T-helper 17 cell (primary cell): ENCODE measurements around the gene TRIM38. TPM values are rescaled to one million over a fixed set of nuclear protein-coding genes. Genes with fewer than 3 reads are reported as not detected.

ENCODE experiments used
- ATAC-seq: fragments of 150-1000 bp; cut with Tn5 transposase; 2 replicates; pipeline ENCODE4 v1.10.0; 2021; ENCODE audit warnings: mild to moderate bottlenecking, moderate library complexity
- DNase-seq, 3 donors: peaks; one replicate each; pipeline versions ENCODE4 v3.0.0 to v3.0.0-alpha.2; 2020 to 2021
- H3K9me3 ChIP-seq: one replicate; pipeline ENCODE4 v1.7.0; 2013; ENCODE audit warnings: low read length, mild to moderate bottlenecking; ENCODE audit not compliant: control insufficient read depth, poor library complexity, severe bottlenecking
- H3K27ac Mint-ChIP-seq: one replicate; pipeline ENCODE4 v1.8.0; 2022; ENCODE audit warnings: mild to moderate bottlenecking, moderate library complexity, mixed read lengths
- H3K27me3 Mint-ChIP-seq: one replicate; pipeline ENCODE4 v1.8.0; 2022; ENCODE audit warnings: mixed read lengths
- H3K36me3 Mint-ChIP-seq: one replicate; pipeline ENCODE4 v1.8.0; 2022; ENCODE audit warnings: low read depth, mixed read lengths
- H3K4me1 Mint-ChIP-seq: one replicate; pipeline ENCODE4 v1.8.0; 2022; ENCODE audit warnings: mild to moderate bottlenecking, mixed read lengths
- H3K4me3 Mint-ChIP-seq: one replicate; pipeline ENCODE4 v1.8.0; 2022; ENCODE audit warnings: mild to moderate bottlenecking, moderate library complexity, mixed read lengths
- total RNA-seq, 4 donors: library from RNA in 2 of 4; stranded (reverse) in 2 of 4; gene quantifications; one replicate each; pipeline ENCODE4 v1.2.3 and lab custom pipeline; 2022 to 2026

The TRIM38 gene
- total RNA-seq, 2 donors from 2014 or later = 17.5 to 19.9 TPM

DNA sequence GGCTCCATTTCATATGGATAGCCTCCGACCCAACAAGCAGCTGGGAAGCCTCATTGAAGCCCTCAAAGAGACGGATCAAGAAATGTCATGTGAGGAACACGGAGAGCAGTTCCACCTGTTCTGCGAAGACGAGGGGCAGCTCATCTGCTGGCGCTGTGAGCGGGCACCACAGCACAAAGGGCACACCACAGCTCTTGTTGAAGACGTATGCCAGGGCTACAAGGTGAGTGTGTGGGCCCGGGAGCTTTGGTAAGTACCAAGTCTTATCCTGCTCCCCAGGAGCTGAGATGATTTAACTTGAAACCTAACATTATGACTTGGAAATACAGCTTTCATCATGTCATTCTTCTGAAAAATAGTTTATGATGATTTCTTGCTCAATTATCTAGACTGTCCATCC is 4.1 kb downstream of the TRIM38 start:
- Mint-ChIP-seq H3K27me3 (no peaks in the 10 kb centered on the region), H3K36me3 (peaks cover 19% of the 10 kb centered on the region)
- DNase-seq = no peak

GRCh38 chr6:25968769-25969168 is 6.2 kb downstream of the TRIM38 start:
- DNase-seq = no peak
- Mint-ChIP-seq H3K27ac (no peak overlapping the region), H3K4me3 (peak overlapping the region; percentile 69), H3K4me1 (peaks cover 52% of the 10 kb centered on the region), H3K27me3 (no peaks in the 10 kb centered on the region), H3K36me3 (peaks cover 22% of the 10 kb centered on the region)
- no peak for ATAC-seq
- no peaks in the 10 kb centered on the region for H3K9me3 ChIP-seq

More for the DNA sequence above, 4.1 kb downstream of the TRIM38 start:
- ATAC-seq = no peak
- no peaks in the 10 kb centered on the region for H3K9me3 ChIP-seq
- Mint-ChIP-seq H3K4me1 (peaks cover 66% of the 10 kb centered on the region), H3K27ac (peak overlapping the region; percentile 86), H3K4me3 (peak overlapping the region; percentile 70)

DNA sequence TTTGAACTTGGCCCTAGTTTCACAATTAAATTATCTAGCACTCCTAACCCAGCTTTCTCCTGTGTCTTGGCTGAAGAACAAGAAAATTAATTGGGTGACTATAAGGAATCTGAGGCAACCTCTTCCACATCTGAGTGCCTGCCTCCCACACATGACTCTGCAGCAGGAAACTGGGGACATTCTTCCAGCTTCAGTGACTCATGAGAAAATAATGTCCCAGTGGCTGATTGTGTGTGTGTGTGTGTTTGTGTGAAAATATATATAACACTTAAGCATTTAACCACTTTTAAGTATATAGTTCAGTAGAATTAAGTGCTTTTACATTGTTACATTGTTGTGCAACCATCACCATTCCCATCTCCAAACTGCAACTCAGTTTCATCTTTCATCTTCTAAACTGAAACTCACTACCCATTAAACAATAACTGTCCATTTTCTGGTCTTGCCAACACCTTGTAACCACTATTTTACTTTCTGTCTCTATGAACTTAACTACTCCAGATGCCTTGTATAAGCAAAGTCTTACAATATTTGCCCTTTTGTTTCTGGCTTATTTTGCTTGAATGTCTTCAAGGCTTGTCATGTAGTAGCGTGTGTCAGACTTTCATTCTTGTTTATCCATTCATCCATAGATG is 8.7 kb downstream of the TRIM38 start:
- ATAC-seq = no peak

DNA sequence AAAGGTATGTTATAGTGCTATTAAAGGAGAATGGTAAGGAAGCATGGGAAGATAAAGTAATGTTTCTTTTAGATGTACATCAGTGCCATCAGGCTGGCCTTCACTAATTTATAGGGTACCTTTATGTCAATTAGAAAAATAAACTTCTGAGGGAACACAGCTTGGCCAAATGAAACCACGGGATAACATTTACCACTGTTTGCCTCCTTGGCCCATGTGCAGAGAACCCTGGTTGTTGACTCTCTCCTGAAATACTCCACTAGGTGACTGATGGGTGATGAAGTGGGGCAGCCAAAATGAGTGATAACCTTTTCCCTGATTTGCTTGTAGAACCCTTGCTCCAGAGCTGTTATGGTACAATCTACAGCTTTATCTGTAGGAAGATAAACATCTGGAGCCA is 9.5 kb downstream of the TRIM38 start:
- Mint-ChIP-seq H3K27ac (peak overlapping the region; percentile 78), H3K4me1 (peaks cover 32% of the 10 kb centered on the region), H3K36me3 (peaks cover 22% of the 10 kb centered on the region)

More for the DNA sequence above, 8.7 kb downstream of the TRIM38 start:
- Mint-ChIP-seq H3K4me1 (peaks cover 39% of the 10 kb centered on the region), H3K27ac (peak overlapping the region; percentile 78), H3K4me3 (peak overlapping the region; percentile 74), H3K36me3 (peaks cover 22% of the 10 kb centered on the region), H3K27me3 (no peaks in the 10 kb centered on the region)
- H3K9me3 ChIP-seq = no peaks in the 10 kb centered on the region
- no peak for DNase-seq

DNA sequence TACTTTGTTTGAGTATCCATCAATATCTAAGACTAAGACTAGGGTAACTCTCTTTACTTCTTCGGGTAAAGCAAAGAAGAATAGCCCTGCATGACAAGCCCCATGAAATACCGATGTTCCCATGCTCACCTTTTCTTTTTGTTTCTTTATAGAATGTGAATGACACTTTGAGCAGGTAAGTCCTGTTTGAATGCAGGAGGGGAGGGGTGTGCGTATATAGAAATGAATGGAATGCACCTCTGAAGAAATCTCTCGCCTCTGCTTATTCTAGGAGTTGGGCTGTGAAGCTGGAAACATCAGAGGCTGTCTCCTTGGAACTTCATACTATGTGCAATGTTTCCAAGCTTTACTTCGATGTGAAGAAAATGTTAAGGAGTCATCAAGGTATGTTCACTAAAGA is 10.3 kb downstream of the TRIM38 start:
- Mint-ChIP-seq H3K4me3 (no peak overlapping the region), H3K27ac (no peak overlapping the region), H3K4me1 (peaks cover 31% of the 10 kb centered on the region), H3K36me3 (peaks cover 18% of the 10 kb centered on the region), H3K27me3 (no peaks in the 10 kb centered on the region)
- DNase-seq = no peak
- no peaks in the 10 kb centered on the region for H3K9me3 ChIP-seq
- no peak for ATAC-seq

More for the DNA sequence above, 9.5 kb downstream of the TRIM38 start:
- no peaks in the 10 kb centered on the region for H3K27me3 Mint-ChIP-seq
- ATAC-seq (no peak), DNase-seq (no peak)
- no peaks in the 10 kb centered on the region for H3K9me3 ChIP-seq
- no peak overlapping the region for H3K4me3 Mint-ChIP-seq

DNA sequence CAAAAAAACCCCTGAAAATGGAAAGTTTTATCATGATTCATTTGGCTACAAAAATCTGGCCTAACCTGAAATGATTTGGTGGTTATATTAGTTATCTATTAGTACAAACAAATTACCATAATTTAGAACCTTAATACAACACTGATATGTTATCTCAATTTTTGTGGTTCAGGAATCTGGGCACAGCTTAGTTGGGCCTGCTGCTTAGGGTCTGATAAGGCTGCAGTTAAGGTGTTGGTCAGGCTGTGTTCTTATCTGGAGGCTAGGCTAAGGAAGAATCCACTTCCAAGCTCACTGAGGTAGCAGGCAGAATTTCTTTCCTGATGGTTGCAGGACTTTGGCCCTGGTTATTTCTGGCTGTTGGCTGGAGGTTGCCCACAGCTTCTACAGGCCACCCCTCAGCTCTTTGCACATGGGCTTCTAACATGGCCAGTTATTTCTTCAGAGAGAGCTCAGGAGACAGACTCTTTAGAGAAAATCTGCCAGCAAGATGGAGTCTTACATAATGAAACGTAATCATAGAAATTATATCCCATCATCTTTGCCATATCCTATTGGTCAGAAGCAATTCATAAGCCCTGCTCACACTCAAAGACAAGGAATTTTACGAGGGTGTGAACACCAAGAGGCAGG is 11.4 kb downstream of the TRIM38 start:
- H3K27me3 Mint-ChIP-seq = no peaks in the 10 kb centered on the region
- no peak overlapping the region for H3K27ac Mint-ChIP-seq
- DNase-seq (no peak), ATAC-seq (no peak)
- no peaks in the 10 kb centered on the region for H3K9me3 ChIP-seq
- no peak overlapping the region for H3K4me3 Mint-ChIP-seq
- H3K36me3 Mint-ChIP-seq = peaks cover 14% of the 10 kb centered on the region
- peaks cover 22% of the 10 kb centered on the region for H3K4me1 Mint-ChIP-seq

- peaks cover 13% of the 10 kb centered on the region for H3K4me1 Mint-ChIP-seq
- ATAC-seq (no peak), DNase-seq (no peak)
- H3K36me3 Mint-ChIP-seq = peaks cover 9% of the 10 kb centered on the region
- no peak overlapping the region for H3K4me3 Mint-ChIP-seq
- H3K9me3 ChIP-seq = no peaks in the 10 kb centered on the region
- peak overlapping the region; percentile 32 for H3K27ac Mint-ChIP-seq
- H3K27me3 Mint-ChIP-seq = no peaks in the 10 kb centered on the region
Measured at GRCh38 chr6:25975923-25976560, 13.4 kb downstream of the TRIM38 start.

DNA sequence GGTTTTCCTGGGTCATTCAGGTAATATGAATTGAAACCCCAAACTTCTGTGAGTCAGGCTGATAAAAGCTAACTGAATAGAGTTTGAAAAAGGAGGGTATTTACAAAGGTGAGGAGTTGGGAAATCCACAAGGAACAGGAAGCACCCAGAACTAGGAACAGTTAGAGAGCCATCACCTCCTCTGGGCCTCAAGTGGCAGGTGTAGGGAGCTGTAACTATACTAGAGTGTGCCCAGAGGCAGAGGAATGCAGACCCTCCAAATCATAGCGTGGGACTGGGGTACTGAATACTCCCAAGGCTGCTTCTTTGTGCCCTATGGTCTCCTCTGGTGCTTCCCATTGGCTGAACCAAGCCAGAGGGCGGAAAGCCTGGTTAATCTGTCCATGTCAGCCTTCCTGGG is 18.3 kb downstream of the TRIM38 start:
- H3K4me3 Mint-ChIP-seq = no peak overlapping the region
- DNase-seq = no peak
- H3K9me3 ChIP-seq = no peaks in the 10 kb centered on the region
- peak overlapping the region; percentile 66 for H3K27ac Mint-ChIP-seq
- H3K27me3 Mint-ChIP-seq = no peaks in the 10 kb centered on the region
- peaks cover 5% of the 10 kb centered on the region for H3K36me3 Mint-ChIP-seq
- peaks cover 18% of the 10 kb centered on the region for H3K4me1 Mint-ChIP-seq
- ATAC-seq = no peak

DNA sequence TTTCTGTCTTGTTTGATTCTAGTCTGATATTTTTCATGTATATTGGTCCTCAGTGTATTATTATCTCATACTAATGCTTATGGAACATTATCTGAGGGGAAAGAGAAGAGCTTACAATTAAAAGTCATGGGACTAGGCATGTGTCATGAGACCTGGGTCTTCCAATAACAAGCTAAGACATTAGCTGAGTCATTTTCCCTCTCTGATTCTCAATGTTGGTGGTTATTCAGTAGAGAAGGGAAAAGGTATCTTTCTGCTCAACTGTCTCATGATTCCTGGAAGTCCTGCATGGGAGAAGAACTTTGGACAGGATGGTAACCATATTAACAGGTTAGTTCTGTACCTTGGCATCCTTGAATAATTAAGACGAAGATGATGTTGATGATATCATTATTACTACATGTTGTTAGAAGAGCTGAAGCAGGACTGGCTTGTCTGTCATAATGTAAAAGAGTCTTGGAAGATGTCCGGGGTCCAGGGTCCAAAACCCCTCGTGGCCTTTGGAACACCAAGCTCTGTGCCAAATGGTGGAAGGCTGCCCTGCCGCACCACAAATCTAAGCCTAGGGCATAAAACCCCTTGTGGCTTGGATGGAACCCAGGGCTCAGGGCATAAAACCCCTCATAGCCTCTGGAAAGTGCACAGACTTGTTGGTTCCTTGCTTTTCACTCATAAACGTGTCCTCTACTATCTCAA is 19.1 kb downstream of the TRIM38 start:
- Mint-ChIP-seq H3K36me3 (peaks cover 5% of the 10 kb centered on the region), H3K4me1 (peaks cover 18% of the 10 kb centered on the region), H3K27ac (peak overlapping the region; percentile 66), H3K27me3 (no peaks in the 10 kb centered on the region), H3K4me3 (no peak overlapping the region)
- no peaks in the 10 kb centered on the region for H3K9me3 ChIP-seq
- DNase-seq = no peak
- ATAC-seq = no peak

DNA sequence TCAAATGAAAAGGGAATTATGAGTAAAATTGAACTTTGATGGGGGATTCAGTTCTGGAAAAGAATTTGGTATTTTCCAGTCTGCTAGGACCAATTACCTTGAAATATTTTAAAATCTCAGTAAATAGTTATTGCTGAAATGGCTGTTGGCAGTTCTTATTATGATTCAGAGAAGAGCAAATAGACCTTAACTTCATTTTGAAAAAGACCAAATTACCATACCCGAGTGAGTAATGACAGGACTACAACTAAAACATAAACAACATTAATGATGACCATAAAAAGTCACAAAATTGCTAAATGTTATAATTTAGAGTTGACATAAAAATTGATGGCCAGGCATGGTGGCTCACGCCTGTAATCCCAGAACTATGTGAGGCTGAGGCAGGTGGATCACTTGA is 21.7 kb downstream of the TRIM38 start:
- ATAC-seq (no peak), DNase-seq (no peak)
- Mint-ChIP-seq H3K27me3 (no peaks in the 10 kb centered on the region), H3K4me3 (no peak overlapping the region), H3K4me1 (peaks cover 13% of the 10 kb centered on the region), H3K36me3 (peaks cover 8% of the 10 kb centered on the region), H3K27ac (peak overlapping the region; percentile 51)
- H3K9me3 ChIP-seq = no peaks in the 10 kb centered on the region

DNA sequence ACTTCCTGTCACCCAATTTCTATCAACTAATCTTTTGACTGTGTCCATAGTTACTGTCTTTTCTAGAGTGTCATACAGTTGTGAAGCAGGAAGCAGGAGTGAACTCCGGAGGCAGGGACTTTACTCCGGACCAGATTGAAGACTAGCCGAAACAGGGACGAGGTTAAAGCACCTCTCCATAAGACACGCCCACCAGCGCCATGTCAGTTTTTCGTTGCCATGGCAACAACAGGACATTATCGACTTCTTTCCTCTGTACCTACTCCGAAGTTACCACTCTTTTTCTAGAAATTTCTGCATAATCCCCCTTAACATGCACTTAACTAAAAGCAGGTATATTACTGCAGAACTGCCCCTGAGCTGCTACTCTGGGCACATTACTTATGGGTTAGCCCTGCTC is 25.2 kb downstream of the TRIM38 start:
- H3K9me3 ChIP-seq = no peaks in the 10 kb centered on the region
- no peaks in the 10 kb centered on the region for H3K27me3 Mint-ChIP-seq
- DNase-seq (no peak), ATAC-seq (no peak)
- H3K4me3 Mint-ChIP-seq = no peak overlapping the region
- H3K27ac Mint-ChIP-seq = peak overlapping the region; percentile 59
- H3K36me3 Mint-ChIP-seq = peaks cover 4% of the 10 kb centered on the region
- H3K4me1 Mint-ChIP-seq = peaks cover 8% of the 10 kb centered on the region

DNA sequence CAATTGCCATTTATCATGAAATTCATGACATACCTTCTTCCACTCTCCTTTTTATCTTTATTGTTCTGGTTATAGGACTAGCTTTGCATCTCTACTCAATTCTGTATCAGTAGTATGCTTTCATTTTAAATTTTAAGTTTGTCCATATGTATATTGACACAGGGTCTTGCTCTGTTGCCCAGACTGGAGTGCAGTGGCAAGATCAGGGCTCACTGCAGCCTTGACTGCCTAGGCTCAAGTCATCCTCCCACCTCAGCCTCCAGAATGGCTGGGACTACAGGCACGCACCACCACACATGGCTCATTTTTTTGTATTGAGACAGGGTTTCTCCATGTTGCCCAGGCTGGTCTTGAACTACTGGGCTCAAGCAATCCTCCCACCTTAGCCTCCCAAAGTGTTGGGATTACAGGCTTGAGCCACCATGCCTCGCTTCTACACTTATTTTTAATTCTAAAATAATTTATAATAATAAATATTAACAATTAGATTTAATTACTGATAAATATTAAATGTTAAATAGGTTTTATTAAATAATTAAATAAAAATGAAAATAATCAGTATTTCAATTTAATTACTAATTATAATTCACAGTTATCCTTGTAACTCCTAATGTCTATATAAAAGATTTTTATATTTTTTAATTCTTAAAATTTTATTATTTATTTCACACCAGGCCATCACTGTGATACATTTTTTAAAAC is 27.7 kb downstream of the TRIM38 start:
- no peak for ATAC-seq
- Mint-ChIP-seq H3K27ac (peak overlapping the region; percentile 91), H3K27me3 (no peaks in the 10 kb centered on the region), H3K36me3 (peaks cover 4% of the 10 kb centered on the region), H3K4me3 (no peak overlapping the region), H3K4me1 (peaks cover 4% of the 10 kb centered on the region)
- no peak for DNase-seq
- no peaks in the 10 kb centered on the region for H3K9me3 ChIP-seq
